ENCODE measurements around the gene APLF. TPM values are rescaled to one million over a fixed set of nuclear protein-coding genes. Genes with fewer than 3 reads are reported as not detected.

APLF gene
- total and polyA plus RNA-seq, 10 of the 15 experiments (the other 5 are each of a cell fraction or from before 2014, with no cell fraction given), result 0.66 to 2.8 (median 1.8) TPM

DNA sequence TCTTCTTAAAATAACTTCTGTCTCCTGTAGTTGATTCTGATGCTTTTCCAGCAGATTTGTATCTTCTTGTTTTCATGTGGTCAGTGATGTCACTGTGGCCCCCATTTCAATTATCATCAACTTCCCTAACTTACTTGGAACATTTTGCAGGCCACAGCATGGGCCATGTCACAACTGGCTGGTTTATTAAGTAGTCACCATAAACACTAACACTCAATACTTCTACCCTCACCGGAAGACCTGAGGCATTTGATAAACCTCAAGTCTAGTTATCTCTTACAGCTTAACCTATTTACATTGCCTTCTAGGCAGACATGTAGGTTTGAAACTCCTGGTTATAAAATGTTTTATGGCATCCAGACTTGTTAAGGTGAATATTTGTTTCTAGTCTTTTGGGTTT is 138.6 kb downstream of the APLF start (continued):
- TF ChIP-seq, protein P1, sequence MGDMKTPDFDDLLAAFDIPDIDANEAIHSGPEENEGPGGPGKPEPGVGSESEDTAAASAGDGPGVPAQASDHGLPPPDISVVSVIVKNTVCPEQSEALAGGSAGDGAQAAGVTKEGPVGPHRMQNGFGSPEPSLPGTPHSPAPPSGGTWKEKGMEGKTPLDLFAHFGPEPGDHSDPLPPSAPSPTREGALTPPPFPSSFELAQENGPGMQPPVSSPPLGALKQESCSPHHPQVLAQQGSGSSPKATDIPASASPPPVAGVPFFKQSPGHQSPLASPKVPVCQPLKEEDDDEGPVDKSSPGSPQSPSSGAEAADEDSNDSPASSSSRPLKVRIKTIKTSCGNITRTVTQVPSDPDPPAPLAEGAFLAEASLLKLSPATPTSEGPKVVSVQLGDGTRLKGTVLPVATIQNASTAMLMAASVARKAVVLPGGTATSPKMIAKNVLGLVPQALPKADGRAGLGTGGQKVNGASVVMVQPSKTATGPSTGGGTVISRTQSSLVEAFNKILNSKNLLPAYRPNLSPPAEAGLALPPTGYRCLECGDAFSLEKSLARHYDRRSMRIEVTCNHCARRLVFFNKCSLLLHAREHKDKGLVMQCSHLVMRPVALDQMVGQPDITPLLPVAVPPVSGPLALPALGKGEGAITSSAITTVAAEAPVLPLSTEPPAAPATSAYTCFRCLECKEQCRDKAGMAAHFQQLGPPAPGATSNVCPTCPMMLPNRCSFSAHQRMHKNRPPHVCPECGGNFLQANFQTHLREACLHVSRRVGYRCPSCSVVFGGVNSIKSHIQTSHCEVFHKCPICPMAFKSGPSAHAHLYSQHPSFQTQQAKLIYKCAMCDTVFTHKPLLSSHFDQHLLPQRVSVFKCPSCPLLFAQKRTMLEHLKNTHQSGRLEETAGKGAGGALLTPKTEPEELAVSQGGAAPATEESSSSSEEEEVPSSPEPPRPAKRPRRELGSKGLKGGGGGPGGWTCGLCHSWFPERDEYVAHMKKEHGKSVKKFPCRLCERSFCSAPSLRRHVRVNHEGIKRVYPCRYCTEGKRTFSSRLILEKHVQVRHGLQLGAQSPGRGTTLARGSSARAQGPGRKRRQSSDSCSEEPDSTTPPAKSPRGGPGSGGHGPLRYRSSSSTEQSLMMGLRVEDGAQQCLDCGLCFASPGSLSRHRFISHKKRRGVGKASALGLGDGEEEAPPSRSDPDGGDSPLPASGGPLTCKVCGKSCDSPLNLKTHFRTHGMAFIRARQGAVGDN (IDR thresholded peaks at IDR 0.05), result no peak
- TF ChIP-seq NFXL1 (IDR thresholded peaks at IDR 0.05; ENCODE audit: borderline replicate concordance), result no peak
- TF ChIP-seq, protein P2, sequence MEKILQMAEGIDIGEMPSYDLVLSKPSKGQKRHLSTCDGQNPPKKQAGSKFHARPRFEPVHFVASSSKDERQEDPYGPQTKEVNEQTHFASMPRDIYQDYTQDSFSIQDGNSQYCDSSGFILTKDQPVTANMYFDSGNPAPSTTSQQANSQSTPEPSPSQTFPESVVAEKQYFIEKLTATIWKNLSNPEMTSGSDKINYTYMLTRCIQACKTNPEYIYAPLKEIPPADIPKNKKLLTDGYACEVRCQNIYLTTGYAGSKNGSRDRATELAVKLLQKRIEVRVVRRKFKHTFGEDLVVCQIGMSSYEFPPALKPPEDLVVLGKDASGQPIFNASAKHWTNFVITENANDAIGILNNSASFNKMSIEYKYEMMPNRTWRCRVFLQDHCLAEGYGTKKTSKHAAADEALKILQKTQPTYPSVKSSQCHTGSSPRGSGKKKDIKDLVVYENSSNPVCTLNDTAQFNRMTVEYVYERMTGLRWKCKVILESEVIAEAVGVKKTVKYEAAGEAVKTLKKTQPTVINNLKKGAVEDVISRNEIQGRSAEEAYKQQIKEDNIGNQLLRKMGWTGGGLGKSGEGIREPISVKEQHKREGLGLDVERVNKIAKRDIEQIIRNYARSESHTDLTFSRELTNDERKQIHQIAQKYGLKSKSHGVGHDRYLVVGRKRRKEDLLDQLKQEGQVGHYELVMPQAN (conservative IDR thresholded peaks at IDR 0.05), result no peak
- TF ChIP-seq FOXK2 (IDR thresholded peaks at IDR 0.05), result no peak
- no peak for TF ChIP-seq WRNIP1 (IDR thresholded peaks at IDR 0.05; ENCODE audit: borderline replicate concordance, low read depth, low read length)

DNA sequence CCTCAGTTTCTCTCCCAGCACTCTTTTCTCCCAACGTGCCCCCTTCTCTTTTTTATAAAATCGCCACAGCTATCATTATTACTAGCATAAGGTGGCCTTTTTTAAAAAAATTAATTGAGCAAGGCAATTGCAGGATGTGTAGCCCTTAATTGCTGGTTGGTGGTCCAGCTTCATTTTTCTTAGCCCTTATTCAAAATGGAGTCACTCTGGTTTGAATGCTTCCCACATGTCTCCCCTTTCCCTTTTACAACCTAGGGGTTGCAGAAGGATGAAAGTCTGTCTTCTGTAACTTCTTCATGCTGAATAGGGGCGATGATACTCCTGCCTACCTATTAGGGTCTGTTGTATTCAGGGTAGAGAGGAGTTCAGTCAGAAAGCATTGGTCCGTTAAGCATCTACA is 139.4 kb downstream of the APLF start:
- 10% methylated on average over 4 of the region's 4 CpGs for WGBS (ENCODE audit: insufficient coverage, insufficient replicate concordance, low lambda C conversion rate, missing lambda C conversion rate)
- H4K20me1 ChIP-seq (ENCODE audit: control insufficient read depth, insufficient read depth), result no peaks in the 10 kb centered on the region
- no peak overlapping the region for H3K4me3 ChIP-seq
- SMC1A ChIA-PET (ENCODE audit: uncharacterized antibody, unreplicated experiment), result interaction anchor here (1.3 kb wide), 1 partner anchor 12 kb away, joined by 3 read pairs; no protein-coding TSS in a partner anchor
- no peaks in the 10 kb centered on the region for H3K4me1 ChIP-seq (ENCODE audit: control insufficient read depth, insufficient read depth, low read length)
- no peak overlapping the region for H3K4me2 ChIP-seq (ENCODE audit: control insufficient read depth, insufficient read depth)
- H3K79me2 ChIP-seq (ENCODE audit: control insufficient read depth, insufficient read depth, low read length), result no peaks in the 10 kb centered on the region
- RAD21 ChIA-PET (ENCODE audit: unreplicated experiment), result no interaction called here
- H3K9me3 ChIP-seq (replicated peaks; ENCODE audit: control insufficient read depth, insufficient read depth, low read length), result no peaks in the 10 kb centered on the region
- in situ Hi-C loops (cut with MboI) (no loop called here), intact Hi-C loops (cut with micrococcal nuclease; ENCODE audit: unreplicated experiment) (no loop called here)
- POLR2A ChIA-PET, result no interaction called here
- H3K27ac ChIP-seq (ENCODE audit: control insufficient read depth, insufficient read depth), result no peak overlapping the region
- H2AFZ ChIP-seq (ENCODE audit: control insufficient read depth, low read depth, low read length), result no peak overlapping the region
- FAIRE-seq (no peak), DNase-seq (ENCODE audit: low read depth, low spot score) (no peak), ATAC-seq (no peak)
- no peaks in the 10 kb centered on the region for H3K36me3 ChIP-seq (ENCODE audit: control insufficient read depth in 2 of 2, insufficient read depth in 2 of 2, low read length in 1 of 2)
- TF ChIP-seq, protein P3, sequence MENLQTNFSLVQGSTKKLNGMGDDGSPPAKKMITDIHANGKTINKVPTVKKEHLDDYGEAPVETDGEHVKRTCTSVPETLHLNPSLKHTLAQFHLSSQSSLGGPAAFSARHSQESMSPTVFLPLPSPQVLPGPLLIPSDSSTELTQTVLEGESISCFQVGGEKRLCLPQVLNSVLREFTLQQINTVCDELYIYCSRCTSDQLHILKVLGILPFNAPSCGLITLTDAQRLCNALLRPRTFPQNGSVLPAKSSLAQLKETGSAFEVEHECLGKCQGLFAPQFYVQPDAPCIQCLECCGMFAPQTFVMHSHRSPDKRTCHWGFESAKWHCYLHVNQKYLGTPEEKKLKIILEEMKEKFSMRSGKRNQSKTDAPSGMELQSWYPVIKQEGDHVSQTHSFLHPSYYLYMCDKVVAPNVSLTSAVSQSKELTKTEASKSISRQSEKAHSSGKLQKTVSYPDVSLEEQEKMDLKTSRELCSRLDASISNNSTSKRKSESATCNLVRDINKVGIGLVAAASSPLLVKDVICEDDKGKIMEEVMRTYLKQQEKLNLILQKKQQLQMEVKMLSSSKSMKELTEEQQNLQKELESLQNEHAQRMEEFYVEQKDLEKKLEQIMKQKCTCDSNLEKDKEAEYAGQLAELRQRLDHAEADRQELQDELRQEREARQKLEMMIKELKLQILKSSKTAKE (IDR thresholded peaks at IDR 0.05; ENCODE audit: low read depth, poor library complexity, severe bottlenecking), result no peak
- TF ChIP-seq POU2F2 (IDR thresholded peaks at IDR 0.05; ENCODE audit: borderline replicate concordance, low read depth, low read length) (no peak), CREB1 (IDR thresholded peaks at IDR 0.05; ENCODE audit: low read depth) (no peak), RAD51 (IDR thresholded peaks at IDR 0.05) (no peak), JUND (IDR thresholded peaks at IDR 0.05; ENCODE audit: low read depth, low read length) (no peak), HDAC2 (IDR thresholded peaks at IDR 0.05) (no peak), IRF4 (IDR thresholded peaks at IDR 0.05; ENCODE audit: low read depth, low read length) (no peak), RUNX3 (IDR thresholded peaks at IDR 0.05; ENCODE audit: low read length) (no peak), TARDBP (IDR thresholded peaks at IDR 0.05; ENCODE audit: borderline replicate concordance) (no peak), NFXL1 (IDR thresholded peaks at IDR 0.05; ENCODE audit: borderline replicate concordance) (no peak)
- CTCF ChIA-PET, result interaction anchor here (4.2 kb wide), 1 partner anchor 11 kb away, joined by 21 read pairs; no protein-coding TSS in a partner anchor
- BruUV-seq (replicated peaks), result no TSS peak
- no peaks in the 10 kb centered on the region for H3K27me3 ChIP-seq (replicated peaks in 1 of 2; ENCODE audit: control insufficient read depth in 2 of 2, insufficient read depth in 2 of 2, low read length in 1 of 2)
- H3K9ac ChIP-seq (ENCODE audit: control insufficient read depth, insufficient read depth, low read length), result no peak overlapping the region

Data from GM12878 (cell line).